HEK293 (cell line): Measurements from ENCODE around the gene SHROOM1.

Experiments used
- CTCF ChIA-PET: fragments of 350-600 bp; formaldehyde crosslinking; extraction: SDS; loops from one replicate; lab custom pipeline; 2021; ENCODE audit warnings: antibody characterized with exemption; lab: Yijun Ruan, JAX
- POLR2A ChIA-PET: fragments of 300-600 bp; formaldehyde crosslinking; extraction: SDS; loops from one replicate; lab custom pipeline; 2020; ENCODE audit warnings: antibody characterized with exemption, inconsistent platforms; lab: Yijun Ruan, JAX
- H3K27ac ChIP-seq: fragments of 200-500 bp; sonication (Bioruptor generic); 2 replicates; pipeline ENCODE4 v1.5.1; 2014; ENCODE audit warnings: low read depth, low read length, control low read depth, inconsistent platforms; ENCODE audit errors: extremely low read depth
- H3K36me3 ChIP-seq, 2 experiments: fragments of 200-500 bp in 1 of 2; sonication (Bioruptor generic) in 1 of 2; 1 replicate in 1 of 2; 2 replicates in 1 of 2; pipeline ENCODE4 v1.5.1; 2014 to 2017; ENCODE audit warnings: inconsistent platforms in 2 of 2, low read length in 2 of 2; ENCODE audit not compliant: control insufficient read depth in 2 of 2, insufficient read depth in 1 of 2
- H3K4me1 ChIP-seq: fragments of 200-500 bp; sonication (Bioruptor generic); 2 replicates; pipeline ENCODE4 v1.5.1; 2014; ENCODE audit warnings: mild to moderate bottlenecking, low read length, inconsistent platforms; ENCODE audit not compliant: control insufficient read depth, insufficient read depth
- H3K4me3 ChIP-seq: 2 replicates; pipeline ENCODE4 v1.5.1; 2011; ENCODE audit warnings: low read depth, mild to moderate bottlenecking, control low read depth, low read length, moderate library complexity
- H3K9me3 ChIP-seq: fragments of 200-500 bp; sonication (Bioruptor generic); 2 replicates; pipeline ENCODE4 v1.5.1; 2014; ENCODE audit warnings: low read depth, low read length, inconsistent platforms; ENCODE audit not compliant: control insufficient read depth, insufficient read depth
- CTCF ChIP-seq: fragments of 450-650 bp; formaldehyde crosslinking; IDR thresholded peaks from 2 replicates; pipeline ENCODE4 v1.5.1; 2016; ENCODE audit warnings: missing biosample characterization, missing genetic modification characterization
- EGR2 ChIP-seq: fragments of 450-650 bp; formaldehyde crosslinking; IDR thresholded peaks from 2 replicates; pipeline ENCODE4 v1.5.1; 2016; ENCODE audit warnings: low read depth, missing biosample characterization, missing genetic modification characterization
- PRDM2 ChIP-seq: fragments of 450-650 bp; formaldehyde crosslinking; IDR thresholded peaks from 2 replicates; pipeline ENCODE4 v1.5.1; 2016; ENCODE audit warnings: missing biosample characterization, missing genetic modification characterization, borderline replicate concordance
- ZFHX2 ChIP-seq: fragments of 450-650 bp; formaldehyde crosslinking; conservative IDR thresholded peaks from 2 replicates; pipeline ENCODE4 v1.5.1; 2016; ENCODE audit warnings: missing biosample characterization, missing genetic modification characterization
- ZFP69B ChIP-seq: fragments of 450-650 bp; formaldehyde crosslinking; IDR thresholded peaks from 2 replicates; pipeline ENCODE4 v1.5.1; 2016; ENCODE audit warnings: missing biosample characterization, missing genetic modification characterization
- ZIC2 ChIP-seq: fragments of 450-650 bp; formaldehyde crosslinking; IDR thresholded peaks from 2 replicates; pipeline ENCODE4 v1.5.1; 2016; ENCODE audit warnings: missing biosample characterization, missing genetic modification characterization
- ZNF132 ChIP-seq: fragments of 450-650 bp; formaldehyde crosslinking; IDR thresholded peaks from 2 replicates; pipeline ENCODE4 v1.5.1; 2017; ENCODE audit warnings: missing biosample characterization, missing genetic modification characterization, borderline replicate concordance
- ZNF510 ChIP-seq: fragments of 450-650 bp; formaldehyde crosslinking; IDR thresholded peaks from 2 replicates; pipeline ENCODE4 v1.5.1; 2018; ENCODE audit warnings: mild to moderate bottlenecking, missing genetic modification characterization, missing biosample characterization; ENCODE audit not compliant: insufficient replicate concordance
- ZNF548 ChIP-seq: fragments of 450-650 bp; formaldehyde crosslinking; IDR thresholded peaks from 2 replicates; pipeline ENCODE4 v1.5.1; 2016; ENCODE audit warnings: missing biosample characterization, missing genetic modification characterization
- ZNF658 ChIP-seq: fragments of 450-650 bp; formaldehyde crosslinking; IDR thresholded peaks from 2 replicates; pipeline ENCODE4; 2016; ENCODE audit warnings: missing biosample characterization, missing genetic modification characterization
- ZNF792 ChIP-seq: fragments of 450-650 bp; formaldehyde crosslinking; IDR thresholded peaks from 2 replicates; pipeline ENCODE4 v1.5.1; 2016; ENCODE audit warnings: missing biosample characterization, missing genetic modification characterization

Gene SHROOM1

DNA sequence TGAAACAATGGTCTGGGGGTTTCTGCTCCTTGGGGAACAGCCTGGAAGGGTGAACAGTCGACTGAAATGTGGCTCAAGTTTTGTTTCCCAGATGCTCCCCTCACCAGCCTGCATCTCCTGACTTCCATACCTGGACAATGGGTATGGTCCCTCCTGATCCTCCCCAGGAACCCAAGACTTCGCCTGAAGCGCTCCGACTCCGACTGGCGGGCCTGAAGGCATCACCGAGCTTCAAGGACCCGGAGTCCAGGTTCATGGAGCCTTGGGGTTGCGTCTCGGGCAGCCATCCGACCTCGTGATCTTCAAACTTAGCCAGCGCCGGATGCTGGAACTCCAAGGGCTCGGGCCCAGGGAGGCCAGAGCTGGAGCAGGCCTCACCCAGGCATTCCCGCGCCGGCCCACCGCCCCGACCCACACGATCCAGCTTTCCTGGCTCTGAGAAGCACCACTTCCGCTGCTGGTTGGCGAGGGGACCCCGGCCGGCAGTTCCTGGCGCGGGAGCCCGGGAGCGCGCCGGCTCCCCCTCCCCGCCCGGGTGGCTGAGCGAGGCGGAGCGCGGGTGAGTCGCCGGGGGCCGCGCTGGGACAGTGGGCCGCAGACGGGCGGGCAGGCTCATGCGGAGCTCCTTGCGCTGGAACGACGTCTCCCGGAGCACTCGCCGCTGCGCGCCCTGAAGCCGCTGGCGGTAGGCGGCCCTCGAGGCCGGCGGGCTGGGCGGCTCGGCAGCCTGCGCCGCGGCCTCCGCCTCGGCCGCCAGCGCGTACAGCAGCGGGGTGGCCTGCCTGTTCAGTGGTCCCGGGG is 5.2 kb downstream of the SHROOM1 start (continued):
- TF ChIP-seq PRDM2: no peak
- no peak for TF ChIP-seq ZNF510 (tag by site-specific recombination)
- no peak for TF ChIP-seq ZNF658 (tag by site-specific recombination)
- no peak for TF ChIP-seq ZNF132
- no peak for TF ChIP-seq ZFP69B (tag by site-specific recombination)
- TF ChIP-seq ZNF792 (tag by site-specific recombination): no peak

DNA sequence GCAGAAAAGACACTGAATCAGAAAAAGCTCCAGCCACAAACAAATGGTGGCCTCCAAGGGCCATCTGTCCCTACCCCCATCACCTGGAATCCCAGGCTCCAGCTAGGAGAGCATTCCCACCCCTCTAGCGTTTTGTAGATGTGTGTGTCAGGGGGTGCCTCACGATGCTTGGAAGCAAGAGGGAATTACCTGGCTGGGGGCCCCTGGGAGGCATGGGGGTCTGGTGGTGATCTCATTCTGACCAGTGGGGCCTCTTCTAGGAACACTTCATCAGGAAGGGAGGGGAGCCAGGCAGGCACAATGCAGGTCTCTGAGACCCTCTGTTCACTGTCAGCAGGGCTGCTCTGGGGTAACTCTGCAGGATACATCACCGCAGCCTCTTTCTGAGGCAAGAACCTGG is 6.0 kb downstream of the SHROOM1 start:
- CTCF ChIA-PET: interaction anchor here (0.5 to 0.6 kb wide), 2 partner anchors 48 to 235 kb away, joined by 3 to 7 read pairs; no protein-coding TSS in a partner anchor
- H3K4me3 ChIP-seq: no peak overlapping the region

DNA sequence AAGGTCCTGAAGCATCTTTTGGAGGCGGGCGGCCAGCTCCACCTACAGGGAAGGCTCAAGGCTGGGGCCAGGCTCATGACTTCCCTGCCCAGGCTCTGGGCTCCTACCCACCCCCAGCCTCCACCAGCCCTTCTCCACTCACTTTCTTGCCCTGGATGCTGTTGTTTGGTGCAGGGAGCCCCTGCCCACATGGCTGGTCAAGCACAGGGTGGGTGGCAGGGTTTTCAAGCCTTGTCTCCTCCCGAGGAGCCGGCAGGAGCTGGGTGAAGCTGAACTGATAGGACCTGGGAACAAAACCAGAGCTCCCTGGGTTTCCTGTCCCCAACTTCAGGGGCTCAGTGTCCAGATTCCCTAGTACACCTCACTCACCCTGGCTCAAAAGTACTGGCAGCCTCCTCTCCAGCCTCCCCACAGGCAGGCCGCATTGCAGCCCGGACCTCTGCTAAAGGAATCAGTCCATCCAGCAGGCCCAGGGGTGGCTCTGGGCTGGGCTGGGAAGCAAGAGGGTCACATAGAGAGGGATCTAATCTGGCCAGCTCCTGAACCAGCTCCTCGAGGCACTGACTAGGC is 6.9 kb downstream of the SHROOM1 start:
- TF ChIP-seq EGR2 (tag by site-specific recombination): peak; percentile 36; the same call in 1 of the 2 replicates
- TF ChIP-seq ZFHX2 (tag by site-specific recombination): 0 out of 2 replicates have a peak, but pooled peaks have one; percentile 1
- no peak for TF ChIP-seq CTCF
- Histone ChIP-seq H3K4me1 (no peaks in the 10 kb centered on the region), H3K4me3 (no peak overlapping the region), H3K36me3 (peaks cover 0 to 32% of the 10 kb centered on the region in 2 experiments; a peak in 1 of 3 replicates), H3K9me3 (no peaks in the 10 kb centered on the region), H3K27ac (no peak overlapping the region)
- CTCF ChIA-PET: interaction anchor here (0.5 to 0.7 kb wide), 2 partner anchors 112 to 234 kb away, joined by 3 to 4 read pairs; no protein-coding TSS in a partner anchor
- POLR2A ChIA-PET: interaction anchor here (1.3 to 1.4 kb wide), 2 partner anchors 16 to 86 kb away, joined by 3 to 5 read pairs; partner anchors contain the start of gene KIF3A

More for the DNA sequence above, 6.0 kb downstream of the SHROOM1 start:
- Histone ChIP-seq H3K36me3 (peaks cover 0 to 38% of the 10 kb centered on the region in 2 experiments; a peak in 1 of 3 replicates), H3K27ac (no peak overlapping the region), H3K9me3 (no peaks in the 10 kb centered on the region), H3K4me1 (no peaks in the 10 kb centered on the region)
- TF ChIP-seq ZIC2 (tag by site-specific recombination) (peak; percentile 29; the same call in 1 of the 2 replicates), ZNF548 (tag by site-specific recombination) (no peak)
- POLR2A ChIA-PET: interaction anchor here (1.3 kb wide), 1 partner anchor 87 kb away, joined by 3 read pairs; the partner anchor contains the start of gene KIF3A
